Measurements from ENCODE around the gene MYG1. TPM values are rescaled to one million over a fixed set of nuclear protein-coding genes. Genes with fewer than 3 reads are reported as not detected.

The MYG1 gene
- total RNA-seq, 2 experiments from 2014 or later, result 30.9 to 33.8 TPM

GRCh38 chr12:53338916-53339315 lies 39.4 kb downstream of the MYG1 start:
- intact Hi-C loops (cut with DNase I, micrococcal nuclease), result no loop called here
- POLR2A ChIA-PET, result no interaction called here

DNA sequence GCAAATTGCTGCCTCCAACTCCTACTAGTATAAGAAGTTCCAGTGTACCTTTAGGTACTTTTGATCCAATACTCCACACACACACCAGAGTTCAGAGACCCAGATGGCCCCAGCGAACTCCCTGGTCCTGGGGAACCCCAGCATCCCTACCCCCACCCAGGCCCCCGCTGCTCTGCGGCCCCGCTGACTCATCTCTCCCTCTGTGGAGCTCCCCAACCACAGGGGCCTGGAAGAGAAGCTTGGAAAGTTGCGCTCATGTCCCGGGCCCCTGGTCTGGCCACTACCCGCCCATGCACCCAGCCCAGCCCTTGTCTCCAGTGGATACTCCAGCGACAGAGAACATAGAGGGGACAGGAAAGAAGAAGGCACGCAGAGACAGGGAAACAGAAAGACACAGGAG lies 40.9 kb downstream of the MYG1 start:
- no peaks in the 10 kb centered on the region for H3K36me3 ChIP-seq (ENCODE audit: insufficient read depth, low read length)
- no peaks in the 10 kb centered on the region for H3K9me3 ChIP-seq (ENCODE audit: control insufficient read depth in 1 of 2, insufficient read depth in 1 of 2, low read length in 2 of 2)
- DNase-seq (no peak), ATAC-seq (ENCODE audit: poor library complexity) (no peak)
- H3K27ac ChIP-seq (ENCODE audit: low read depth in 1 of 2, low read length in 2 of 2), result no peak overlapping the region
- H3K27ac Mint-ChIP-seq, result no peak overlapping the region
- H3K4me1 ChIP-seq (ENCODE audit: insufficient read depth, low read length), result peaks cover 17% of the 10 kb centered on the region
- H3K4me1 Mint-ChIP-seq (ENCODE audit: low read depth), result peaks cover 25% of the 10 kb centered on the region
- H3K27me3 ChIP-seq (ENCODE audit: control insufficient read depth in 1 of 2, insufficient read depth in 2 of 2, low read length in 2 of 2), result peaks cover 29 to 40% of the 10 kb centered on the region in 2 experiments
- ChIA-PET POLR2A (no interaction called here), CTCF (no interaction called here)
- no peak overlapping the region for H3K4me3 Mint-ChIP-seq
- no peaks in the 10 kb centered on the region for H3K9me3 Mint-ChIP-seq
- intact Hi-C loops (cut with DNase I, micrococcal nuclease), result loop anchor here in 1 of 2 experiments (5.0 kb wide), 1 partner anchor 128 kb away; no protein-coding TSS in a partner anchor
- peaks cover 34% of the 10 kb centered on the region for H3K27me3 Mint-ChIP-seq
- TF ChIP-seq, protein P1, sequence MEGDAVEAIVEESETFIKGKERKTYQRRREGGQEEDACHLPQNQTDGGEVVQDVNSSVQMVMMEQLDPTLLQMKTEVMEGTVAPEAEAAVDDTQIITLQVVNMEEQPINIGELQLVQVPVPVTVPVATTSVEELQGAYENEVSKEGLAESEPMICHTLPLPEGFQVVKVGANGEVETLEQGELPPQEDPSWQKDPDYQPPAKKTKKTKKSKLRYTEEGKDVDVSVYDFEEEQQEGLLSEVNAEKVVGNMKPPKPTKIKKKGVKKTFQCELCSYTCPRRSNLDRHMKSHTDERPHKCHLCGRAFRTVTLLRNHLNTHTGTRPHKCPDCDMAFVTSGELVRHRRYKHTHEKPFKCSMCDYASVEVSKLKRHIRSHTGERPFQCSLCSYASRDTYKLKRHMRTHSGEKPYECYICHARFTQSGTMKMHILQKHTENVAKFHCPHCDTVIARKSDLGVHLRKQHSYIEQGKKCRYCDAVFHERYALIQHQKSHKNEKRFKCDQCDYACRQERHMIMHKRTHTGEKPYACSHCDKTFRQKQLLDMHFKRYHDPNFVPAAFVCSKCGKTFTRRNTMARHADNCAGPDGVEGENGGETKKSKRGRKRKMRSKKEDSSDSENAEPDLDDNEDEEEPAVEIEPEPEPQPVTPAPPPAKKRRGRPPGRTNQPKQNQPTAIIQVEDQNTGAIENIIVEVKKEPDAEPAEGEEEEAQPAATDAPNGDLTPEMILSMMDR (IDR thresholded peaks at IDR 0.05), result no peak
- no peaks in the 10 kb centered on the region for H3K36me3 Mint-ChIP-seq (ENCODE audit: low read depth)
- H3K4me3 ChIP-seq (ENCODE audit: low read length), result no peak overlapping the region

More at GRCh38 chr12:53338916-53339315, 39.4 kb downstream of the MYG1 start:
- ATAC-seq (ENCODE audit: poor library complexity) (no peak), DNase-seq (no peak)
- TF ChIP-seq, protein P1 (IDR thresholded peaks at IDR 0.05), result no peak
- no peak overlapping the region for H3K27ac Mint-ChIP-seq
- peaks cover 49% of the 10 kb centered on the region for H3K27me3 Mint-ChIP-seq
- peaks cover 5% of the 10 kb centered on the region for H3K4me1 ChIP-seq (ENCODE audit: insufficient read depth, low read length)
- H3K36me3 ChIP-seq (ENCODE audit: insufficient read depth, low read length), result no peaks in the 10 kb centered on the region
- CTCF ChIA-PET, result no interaction called here
- no peak overlapping the region for H3K4me3 ChIP-seq (ENCODE audit: low read length)
- H3K9me3 ChIP-seq (ENCODE audit: control insufficient read depth in 1 of 2, insufficient read depth in 1 of 2, low read length in 2 of 2), result no peaks in the 10 kb centered on the region
- no peak overlapping the region for H3K27ac ChIP-seq (ENCODE audit: low read depth in 1 of 2, low read length in 2 of 2)
- peaks cover 13% of the 10 kb centered on the region for H3K4me1 Mint-ChIP-seq (ENCODE audit: low read depth)
- no peaks in the 10 kb centered on the region for H3K9me3 Mint-ChIP-seq
- H3K36me3 Mint-ChIP-seq (ENCODE audit: low read depth), result no peaks in the 10 kb centered on the region
- H3K27me3 ChIP-seq (ENCODE audit: control insufficient read depth in 1 of 2, insufficient read depth in 2 of 2, low read length in 2 of 2), result peaks cover 31 to 49% of the 10 kb centered on the region in 2 experiments
- no peak overlapping the region for H3K4me3 Mint-ChIP-seq

- Histone ChIP-seq H3K27ac (ENCODE audit: low read depth in 1 of 2, low read length in 2 of 2) (no peak overlapping the region), H3K27me3 (ENCODE audit: control insufficient read depth in 1 of 2, insufficient read depth in 2 of 2, low read length in 2 of 2) (peaks cover 10% of the 10 kb centered on the region in 2 experiments), H3K36me3 (ENCODE audit: insufficient read depth, low read length) (no peaks in the 10 kb centered on the region), H3K9me3 (ENCODE audit: control insufficient read depth in 1 of 2, insufficient read depth in 1 of 2, low read length in 2 of 2) (no peaks in the 10 kb centered on the region), H3K4me3 (ENCODE audit: low read length) (no peak overlapping the region), H3K4me1 (ENCODE audit: insufficient read depth, low read length) (peaks cover 15% of the 10 kb centered on the region)
- Mint-ChIP-seq H3K4me3 (peak overlapping the region; percentile 70), H3K4me1 (ENCODE audit: low read depth) (peaks cover 21% of the 10 kb centered on the region), H3K27me3 (peaks cover 8% of the 10 kb centered on the region), H3K27ac (peak overlapping the region; percentile 86), H3K36me3 (ENCODE audit: low read depth) (no peaks in the 10 kb centered on the region), H3K9me3 (no peaks in the 10 kb centered on the region)
- ATAC-seq (ENCODE audit: poor library complexity) (no peak), DNase-seq (no peak)
- intact Hi-C loops (cut with DNase I, micrococcal nuclease), result loop anchor here in 1 of 2 experiments (5.0 kb wide), 1 partner anchor 131 kb away; no protein-coding TSS in a partner anchor
- CTCF ChIA-PET, result interaction anchor here (0.8 to 2.6 kb wide), 2 partner anchors 9 to 78 kb away, joined by 3 to 16 read pairs; no protein-coding TSS in a partner anchor
- TF ChIP-seq, protein P1 (IDR thresholded peaks at IDR 0.05), result no peak
- POLR2A ChIA-PET, result interaction anchor here (1.5 to 2.3 kb wide), 3 partner anchors 16 to 123 kb away, joined by 5 to 24 read pairs (median 13); partner anchors contain the start of gene SP1
These were observed 44.0 kb downstream of the MYG1 start for GRCh38 chr12:53343449-53343848.

Data from CD4-positive, alpha-beta T cell (primary cell).